NOMO-1 treated with DMSO at 0.1 percent for 48 hours (cell line): Measurements from ENCODE around the gene LRMDA.

ENCODE experiments used
- DNase-seq: peaks from one replicate; lab custom pipeline; 2025; ENCODE audit not compliant: unreplicated experiment; lab: John Stamatoyannopoulos, UW

Gene LRMDA

GRCh38 chr10:76336213-76336963 lies 905.0 kb downstream of the LRMDA start:
- no peak for DNase-seq

GRCh38 chr10:76337641-76338040 lies 906.2 kb downstream of the LRMDA start:
- no peak for DNase-seq

GRCh38 chr10:76338187-76338586 lies 906.8 kb downstream of the LRMDA start:
- no peak for DNase-seq

GRCh38 chr10:76341740-76342139 lies 910.3 kb downstream of the LRMDA start:
- DNase-seq: no peak

GRCh38 chr10:76342996-76343395 lies 911.6 kb downstream of the LRMDA start:
- DNase-seq: no peak

GRCh38 chr10:76347832-76348231 lies 916.4 kb downstream of the LRMDA start:
- no peak for DNase-seq

GRCh38 chr10:76350583-76350982 lies 919.2 kb downstream of the LRMDA start:
- no peak for DNase-seq

GRCh38 chr10:76352300-76352699 lies 920.9 kb downstream of the LRMDA start:
- no peak for DNase-seq

GRCh38 chr10:76353237-76353851 lies 921.9 kb downstream of the LRMDA start:
- DNase-seq: no peak

GRCh38 chr10:76354212-76354738 lies 922.9 kb downstream of the LRMDA start:
- no peak for DNase-seq

GRCh38 chr10:76354921-76355320 lies 923.5 kb downstream of the LRMDA start:
- DNase-seq: no peak

- DNase-seq: no peak
Measured at GRCh38 chr10:76356557-76356956, 925.1 kb downstream of the LRMDA start.

- no peak for DNase-seq
Measured at GRCh38 chr10:76357726-76358415, 926.4 kb downstream of the LRMDA start.

GRCh38 chr10:76358743-76359395 lies 927.4 kb downstream of the LRMDA start:
- DNase-seq: no peak

- no peak for DNase-seq
Measured at GRCh38 chr10:76375761-76376160, 944.3 kb downstream of the LRMDA start.

- DNase-seq: peak; percentile 93
Measured at GRCh38 chr10:76382381-76382851, 951.0 kb downstream of the LRMDA start.

GRCh38 chr10:76388321-76389023 lies 957.0 kb downstream of the LRMDA start:
- no peak for DNase-seq

GRCh38 chr10:76393875-76394706 lies 962.7 kb downstream of the LRMDA start:
- DNase-seq: no peak

- no peak for DNase-seq
Measured at GRCh38 chr10:76394707-76395042, 963.3 kb downstream of the LRMDA start.

GRCh38 chr10:76395251-76395650 lies 963.8 kb downstream of the LRMDA start:
- no peak for DNase-seq
